GM21447 (cell line): ENCODE results near the gene PCDH9.
"Not testable (repeated sequence)": the region's sequence is repeated elsewhere in the genome, so short reads cannot be mapped to it uniquely, and the experiment has no call there.

ENCODE experiments used
- ATAC-seq: cut with Tn5 transposase; IDR thresholded peaks from one replicate; pipeline ENCODE4 v1.9.1; 2021; ENCODE audit not compliant: unreplicated experiment

PCDH9 gene

GRCh38 chr13:66927562-66927961 lies 302.6 kb downstream of the PCDH9 start:
- no peak for ATAC-seq

- ATAC-seq: no peak
Measured at GRCh38 chr13:66926851-66927524, 303.1 kb downstream of the PCDH9 start.

GRCh38 chr13:66926200-66926850 lies 303.8 kb downstream of the PCDH9 start:
- no peak for ATAC-seq

DNA sequence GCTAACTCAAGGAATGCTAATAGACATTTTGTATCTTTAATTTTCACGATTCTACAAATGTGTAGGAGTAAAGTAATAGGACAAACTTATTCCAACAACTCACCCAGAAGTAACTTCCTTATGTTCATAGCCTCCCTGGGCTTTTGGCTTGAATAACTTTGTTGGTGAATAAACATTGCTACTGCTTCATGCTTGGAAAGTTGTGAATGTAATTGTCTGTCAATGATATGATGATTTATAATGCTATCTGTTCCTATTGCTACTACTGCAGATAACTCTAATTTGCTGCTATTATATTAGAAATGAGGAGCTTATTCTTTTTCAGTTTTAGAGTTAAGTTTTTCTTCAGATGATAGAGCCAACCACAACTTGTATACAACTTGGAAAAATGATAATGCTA lies 307.7 kb downstream of the PCDH9 start:
- no peak for ATAC-seq

- ATAC-seq: no peak
Measured at GRCh38 chr13:66921437-66921836, 308.7 kb downstream of the PCDH9 start.

- no peak for ATAC-seq
Measured at GRCh38 chr13:66915596-66916185, 314.4 kb downstream of the PCDH9 start.

- no peak for ATAC-seq
Measured at GRCh38 chr13:66914155-66914554, 316.0 kb downstream of the PCDH9 start.

- ATAC-seq: no peak
Measured at GRCh38 chr13:66911411-66911939, 318.7 kb downstream of the PCDH9 start.

DNA sequence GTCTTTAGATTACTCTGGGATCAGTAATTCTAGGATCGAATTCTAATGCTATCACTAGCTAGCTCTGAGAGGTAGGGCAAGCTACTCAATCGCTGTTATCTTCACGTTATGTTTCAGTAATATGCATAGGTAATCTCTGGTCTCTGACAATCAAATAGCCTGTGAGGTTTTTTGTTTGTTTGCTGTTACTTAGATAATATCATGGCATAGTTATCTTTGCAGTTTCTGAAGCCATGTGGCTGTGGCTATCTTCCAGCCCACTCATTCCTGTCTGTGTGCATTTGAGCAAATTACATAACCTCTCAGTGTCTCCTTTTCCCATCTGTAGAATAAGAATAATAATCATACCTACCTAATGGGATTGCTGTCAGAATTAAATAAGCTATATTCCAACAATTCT lies 330.2 kb downstream of the PCDH9 start:
- no peak for ATAC-seq

DNA sequence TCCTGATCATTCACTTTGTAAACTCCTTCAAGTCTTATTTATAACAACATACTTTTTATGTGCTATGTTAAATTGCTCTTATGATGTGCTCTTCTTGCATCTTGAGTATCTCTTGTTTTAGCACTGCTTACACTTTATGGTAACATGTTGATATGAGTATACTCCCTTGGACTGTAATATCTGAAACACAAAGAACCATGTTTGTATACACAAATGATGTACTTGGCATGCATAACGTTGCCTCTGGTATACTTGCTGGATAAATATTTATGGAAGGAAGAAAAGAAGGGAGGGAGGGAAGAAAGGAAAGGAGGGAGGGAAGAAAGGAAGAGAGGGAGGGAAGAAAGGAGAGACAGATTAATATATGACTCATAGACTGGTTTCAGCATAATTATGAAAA lies 333.2 kb downstream of the PCDH9 start:
- ATAC-seq: no peak

- ATAC-seq: no peak
Measured at GRCh38 chr13:66895780-66896179, 334.4 kb downstream of the PCDH9 start.

DNA sequence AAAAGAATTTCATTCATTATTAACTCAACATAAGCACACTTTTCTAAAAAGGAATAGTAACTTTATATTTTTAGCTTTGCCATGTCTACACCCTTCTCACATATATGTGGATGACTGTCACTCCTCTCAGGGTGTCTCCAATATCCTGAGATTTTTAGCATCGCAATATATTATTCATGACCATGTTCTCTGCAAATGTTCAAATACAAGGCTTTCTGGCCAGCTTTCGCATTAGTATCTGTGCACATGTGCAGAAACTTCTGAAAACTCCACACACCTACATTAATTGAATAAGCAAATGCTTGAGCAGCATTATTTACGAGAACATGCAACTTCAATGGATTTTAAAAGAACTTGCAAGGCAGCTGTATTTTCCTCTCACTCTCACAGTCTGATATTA lies 334.8 kb downstream of the PCDH9 start:
- no peak for ATAC-seq

GRCh38 chr13:66888698-66889097 lies 341.4 kb downstream of the PCDH9 start:
- no peak for ATAC-seq

GRCh38 chr13:66887088-66887487 lies 343.0 kb downstream of the PCDH9 start:
- peak; percentile 76 for ATAC-seq

GRCh38 chr13:66886264-66886663 lies 343.9 kb downstream of the PCDH9 start:
- ATAC-seq: no peak

DNA sequence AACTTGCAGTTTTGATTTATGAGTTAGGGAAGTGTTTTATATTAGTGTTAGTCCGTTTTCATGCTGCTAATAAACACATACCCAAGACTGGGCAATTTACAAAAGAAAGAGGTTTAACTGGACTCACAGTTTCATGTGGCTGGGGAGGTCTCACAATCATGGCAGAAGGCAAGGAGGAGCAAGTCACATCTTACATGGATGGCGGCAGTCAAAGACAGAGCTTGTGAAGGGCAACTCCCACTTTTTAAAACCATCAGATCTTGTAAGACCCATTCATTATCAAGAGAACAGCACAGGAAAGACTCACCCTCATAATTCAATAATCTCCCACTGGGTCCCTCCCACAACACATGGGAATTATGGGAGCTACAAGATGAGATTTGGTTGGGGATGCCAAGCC lies 349.0 kb downstream of the PCDH9 start:
- not testable (repeated sequence) for ATAC-seq

DNA sequence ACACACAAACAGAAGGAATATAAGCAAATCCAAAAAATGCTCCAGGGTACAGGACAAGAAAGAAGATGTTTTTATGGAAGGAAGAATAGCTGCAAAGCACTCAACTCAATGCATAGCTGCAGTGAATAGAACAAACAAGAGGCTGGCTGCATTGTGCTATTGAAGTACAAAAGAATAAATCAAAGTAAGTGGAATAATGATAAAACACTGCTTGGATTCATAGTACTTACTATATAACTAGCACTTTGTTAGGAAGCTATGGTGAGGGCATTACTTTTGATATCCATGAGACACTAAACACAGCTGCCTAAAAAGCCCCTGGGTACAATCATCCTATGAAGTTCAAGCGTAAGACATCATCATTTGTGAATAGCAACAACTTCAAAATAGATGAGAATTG lies 350.1 kb downstream of the PCDH9 start:
- ATAC-seq: no peak

DNA sequence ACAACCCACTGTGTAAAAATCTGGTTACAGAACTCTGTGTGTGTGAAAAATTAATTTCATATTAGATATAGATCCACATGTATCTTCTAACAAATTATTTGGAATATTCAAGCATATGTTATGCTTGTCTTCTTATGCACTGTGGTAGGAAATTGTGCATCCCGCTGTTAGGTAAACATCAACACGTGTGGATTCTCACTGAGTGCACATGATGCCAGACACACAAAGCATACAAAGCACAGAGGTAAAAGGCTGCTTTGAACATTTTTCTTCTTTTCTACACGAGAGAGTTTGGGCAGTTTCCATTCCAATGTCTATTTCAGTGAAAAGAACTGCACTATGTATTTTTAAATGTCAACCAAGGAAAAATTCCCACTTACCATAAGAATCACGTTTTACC lies 354.9 kb downstream of the PCDH9 start:
- no peak for ATAC-seq

- ATAC-seq: no peak
Measured at GRCh38 chr13:66864627-66865026, 365.5 kb downstream of the PCDH9 start.

DNA sequence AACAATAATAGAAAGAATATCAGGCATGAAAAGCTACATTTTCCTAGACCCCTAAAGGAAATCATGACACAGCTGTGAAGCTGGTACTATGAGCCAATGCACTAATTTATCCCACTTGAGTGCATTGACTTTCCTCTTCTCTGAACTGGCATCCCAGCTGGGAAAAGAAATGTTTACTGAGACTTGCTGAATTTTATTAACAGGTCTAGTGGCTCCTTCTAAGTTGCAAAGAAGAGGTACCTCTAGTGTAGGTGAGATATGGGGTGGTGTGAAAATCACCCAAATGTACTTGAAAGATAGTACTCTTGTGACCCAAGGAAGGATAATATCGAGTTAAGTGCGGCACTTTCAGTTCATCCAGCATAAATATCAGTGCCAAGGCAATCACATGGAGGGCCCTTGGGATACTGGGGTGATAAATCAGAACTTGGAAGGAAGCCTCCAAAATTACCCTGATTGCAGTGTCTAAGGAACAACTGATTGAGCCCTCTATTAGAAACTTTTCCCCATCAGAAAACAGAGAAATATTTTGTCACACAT lies 369.2 kb downstream of the PCDH9 start:
- ATAC-seq: no peak

DNA sequence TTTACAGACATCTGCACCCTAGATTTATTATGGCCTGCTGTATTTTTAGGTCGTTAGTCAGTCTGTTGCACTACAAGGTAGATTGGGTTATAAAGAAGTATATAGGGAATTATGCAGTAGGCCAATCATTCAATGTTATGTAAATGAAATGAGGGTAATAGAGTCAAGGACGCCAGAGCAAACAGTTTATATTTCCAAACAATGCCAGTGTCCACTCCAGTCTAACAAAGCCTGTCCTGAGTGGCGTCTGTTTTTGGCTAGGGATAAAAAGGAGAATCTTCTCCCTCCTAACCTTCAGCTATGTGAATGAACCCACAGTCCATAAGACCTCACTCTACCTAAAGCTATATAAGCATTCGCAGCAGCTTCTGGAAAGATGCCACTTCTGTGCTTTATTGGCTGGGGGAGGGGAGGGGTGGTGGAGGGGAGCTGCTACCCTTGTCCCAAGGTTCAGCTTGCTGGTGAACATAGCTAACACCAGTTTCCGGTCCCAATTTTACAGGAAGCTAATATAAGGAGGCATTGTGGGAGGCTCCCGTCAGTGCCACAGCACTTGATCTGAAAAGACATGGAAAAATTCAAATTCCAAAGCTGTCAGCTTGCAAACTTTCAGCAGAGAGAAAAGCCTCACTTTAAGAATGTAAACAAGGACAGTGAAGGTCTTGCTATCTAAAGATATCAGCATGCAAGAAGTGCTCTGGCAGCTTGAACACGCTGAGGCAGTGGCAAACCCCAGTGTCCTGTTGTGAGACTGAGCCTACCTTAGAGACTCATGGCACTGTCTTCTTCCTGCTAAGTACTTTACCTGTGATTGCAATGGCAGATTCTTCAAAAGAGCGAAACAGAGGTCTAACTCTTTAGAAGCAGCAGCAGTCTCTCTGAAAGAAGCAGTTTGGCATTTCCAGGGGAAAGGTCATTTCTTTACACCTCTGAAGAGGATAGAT lies 369.9 kb downstream of the PCDH9 start:
- ATAC-seq: no peak
